Esophagus squamous epithelium (tissue), 5 donors: Measurements from ENCODE around the gene TEX35. TPM values are rescaled to one million over a fixed set of nuclear protein-coding genes. Genes with fewer than 3 reads are reported as not detected.
A peak's percentile ranks its signal among the peaks of the same experiment; 100 is the strongest.

Source experiments
- DNase-seq: peaks from one replicate; lab custom pipeline; 2025; lab: John Stamatoyannopoulos, UW
- H3K27ac ChIP-seq, 4 donors: fragments of 200-600 bp; sonication (generic); one replicate each; pipeline ENCODE4 v1.5.1; 2016 to 2019; ENCODE audit warnings: mild to moderate bottlenecking in 1 of 4
- H3K27me3 ChIP-seq, 4 donors: fragments of 200-600 bp; sonication (generic); 1 replicate in 3 of 4; 2 replicates in 1 of 4; pipeline versions ENCODE4 v1.5.1 to v1.6.0; 2017 to 2021; ENCODE audit warnings: antibody characterized with exemption in 1 of 4
- H3K36me3 ChIP-seq, 3 donors: fragments of 200-600 bp; sonication (generic); one replicate each; pipeline ENCODE4 v1.5.1; 2016 to 2019
- H3K4me1 ChIP-seq, 3 donors: fragments of 200-600 bp; sonication (generic); one replicate each; pipeline ENCODE4 v1.5.1; 2017 to 2019
- H3K4me3 ChIP-seq, 4 donors: fragments of 200-600 bp; sonication (generic); 1 replicate in 3 of 4; 2 replicates in 1 of 4; pipeline ENCODE4 v1.5.1; 2016 to 2019; ENCODE audit warnings: mild to moderate bottlenecking in 2 of 4, moderate library complexity in 1 of 4
- H3K9me3 ChIP-seq, 3 donors: fragments of 200-600 bp; sonication (generic); one replicate each; pipeline ENCODE4 v1.5.1; 2016 to 2019
- CTCF ChIP-seq, 6 experiments: fragments of 450-650 bp in 4 of 6; fragments of 200-600 bp in 2 of 6; sonication (generic) in 2 of 6; IDR thresholded peaks; one replicate each; pipeline ENCODE4 v1.5.1; 2016 to 2019; ENCODE audit warnings: antibody characterized with exemption in 6 of 6, mild to moderate bottlenecking in 4 of 6, moderate library complexity in 4 of 6
- POLR2A ChIP-seq, 4 donors: fragments of 450-650 bp; IDR thresholded peaks; one replicate each; pipeline ENCODE4 v1.6.1; 2017; ENCODE audit warnings: antibody characterized with exemption in 4 of 4, mild to moderate bottlenecking in 4 of 4, moderate library complexity in 3 of 4
- WGBS, 2 donors: methylation state at CpG; one replicate each; pipeline ENCODE4 v1.1.5; 2018; 5-methylcytosine and 5-hydroxymethylcytosine counted together
- intact Hi-C: fragments of 100-400 bp; cut with DNase I; formaldehyde crosslinking; loops from one replicate; pipeline ENCODE4 v1.15.0; 2022
- total RNA-seq, 4 donors: library from RNA; depleted of rRNA; stranded (reverse); fragments of >200 nt; gene quantifications; one replicate each; pipeline ENCODE4 v1.1.0, GENCODE V29; 2016
- donor health status: DM: yes; HTN: yes; CAD: no.

The TEX35 gene
- total RNA-seq, 4 donors from 2014 or later, result not detected

GRCh38 chr1:178541379-178541778 is 28.5 kb downstream of the TEX35 start:
- Histone ChIP-seq H3K4me3 (peak overlapping the region in 1 of 4 donors; percentile 91), H3K27me3 (no peaks in the 10 kb centered on the region), H3K4me1 (peaks cover 28 to 84% (median 44%) of the 10 kb centered on the region in 3 donors), H3K36me3 (no peaks in the 10 kb centered on the region), H3K27ac (peak overlapping the region in 3 of 4 donors; percentile 31 to 88 (median 87)), H3K9me3 (no peaks in the 10 kb centered on the region)
- intact Hi-C loops, result loop anchor here (5.0 kb wide), 1 partner anchor 211 kb away; no protein-coding TSS in a partner anchor
- DNase-seq, result no peak
- no peak for TF ChIP-seq CTCF (IDR thresholded peaks at IDR 0.05)
- no peak for TF ChIP-seq POLR2A (IDR thresholded peaks at IDR 0.05)
- WGBS, 2 donors, result 86 to 94% methylated on average over 2 to 3 of the region's 5 CpGs

GRCh38 chr1:178541829-178542553 is 29.1 kb downstream of the TEX35 start:
- Histone ChIP-seq H3K4me3 (peak overlapping the region; percentile 74 to 91 (median 84)), H3K36me3 (peaks cover 0 to 6% (median 0%) of the 10 kb centered on the region in 3 donors), H3K4me1 (peaks cover 22 to 78% (median 38%) of the 10 kb centered on the region in 3 donors), H3K9me3 (no peaks in the 10 kb centered on the region), H3K27ac (peak overlapping the region; percentile 85 to 89 (median 88)), H3K27me3 (no peaks in the 10 kb centered on the region)
- WGBS, 2 donors, result 6% methylated on average over 14 to 21 of the region's 33 CpGs
- intact Hi-C loops, result loop anchor here (5.0 kb wide), 1 partner anchor 210 kb away; no protein-coding TSS in a partner anchor
- no peak for DNase-seq
- no peak for TF ChIP-seq POLR2A (IDR thresholded peaks at IDR 0.05)

GRCh38 chr1:178542554-178543289 is 29.8 kb downstream of the TEX35 start:
- H3K4me3 ChIP-seq, result peak overlapping the region; percentile 74 to 91 (median 84)
- peak; percentile 39 for DNase-seq
- intact Hi-C loops, result loop anchor here (5.0 kb wide), 1 partner anchor 210 kb away; no protein-coding TSS in a partner anchor
- H3K36me3 ChIP-seq, result peaks cover 0 to 13% (median 0%) of the 10 kb centered on the region in 3 donors
- no peaks in the 10 kb centered on the region for H3K9me3 ChIP-seq
- TF ChIP-seq POLR2A (IDR thresholded peaks at IDR 0.05), result no peak
- peak; percentile 96 to 99 (median 98) for TF ChIP-seq CTCF (IDR thresholded peaks at IDR 0.05)
- H3K27me3 ChIP-seq, result no peaks in the 10 kb centered on the region
- peaks cover 20 to 70% (median 31%) of the 10 kb centered on the region in 3 donors for H3K4me1 ChIP-seq
- WGBS, 2 donors, result 0 to 1% methylated on average over 6 to 14 of the region's 66 CpGs
- peak overlapping the region; percentile 85 to 89 (median 88) for H3K27ac ChIP-seq

GRCh38 chr1:178543290-178543607 is 30.3 kb downstream of the TEX35 start:
- no peak for DNase-seq
- peak overlapping the region; percentile 74 to 91 (median 84) for H3K4me3 ChIP-seq
- no peaks in the 10 kb centered on the region for H3K27me3 ChIP-seq
- H3K9me3 ChIP-seq, result no peaks in the 10 kb centered on the region
- H3K4me1 ChIP-seq, result peaks cover 15 to 65% (median 28%) of the 10 kb centered on the region in 3 donors
- intact Hi-C loops, result loop anchor here (5.0 kb wide), 1 partner anchor 209 kb away; no protein-coding TSS in a partner anchor
- peaks cover 0 to 18% (median 0%) of the 10 kb centered on the region in 3 donors for H3K36me3 ChIP-seq
- WGBS, 2 donors, result 13 to 28% methylated on average over 6 to 9 of the region's 10 CpGs
- H3K27ac ChIP-seq, result peak overlapping the region; percentile 85 to 89 (median 88)
- no peak for TF ChIP-seq CTCF (IDR thresholded peaks at IDR 0.05)
- TF ChIP-seq POLR2A (IDR thresholded peaks at IDR 0.05), result no peak

GRCh38 chr1:178544531-178544930 is 31.6 kb downstream of the TEX35 start:
- Histone ChIP-seq H3K27ac (peak overlapping the region in 1 of 4 donors; percentile 87), H3K4me3 (no peak overlapping the region), H3K36me3 (peaks cover 0 to 26% (median 0%) of the 10 kb centered on the region in 3 donors), H3K9me3 (no peaks in the 10 kb centered on the region), H3K27me3 (no peaks in the 10 kb centered on the region), H3K4me1 (peaks cover 6 to 52% (median 24%) of the 10 kb centered on the region in 3 donors)
- 71% methylated on average over 9 of the region's 9 CpGs for WGBS, 2 donors
- DNase-seq, result no peak
- TF ChIP-seq CTCF (IDR thresholded peaks at IDR 0.05) (no peak), POLR2A (IDR thresholded peaks at IDR 0.05) (no peak)
- intact Hi-C loops, result loop anchor here (5.0 kb wide), 1 partner anchor 208 kb away; no protein-coding TSS in a partner anchor
